Sigmoid colon (tissue), 4 donors: ENCODE results near the gene EIF3F.

Source experiments
- CTCF ChIP-seq, 4 experiments: fragments of 450-650 bp in 3 of 4; fragments of 200-600 bp in 1 of 4; IDR thresholded peaks; one replicate each; pipeline ENCODE4 v1.5.1; 2016 to 2019; ENCODE audit warnings: antibody characterized with exemption in 4 of 4, mild to moderate bottlenecking in 3 of 4, moderate library complexity in 2 of 4
- POLR2A ChIP-seq, 2 donors: fragments of 450-650 bp; IDR thresholded peaks; one replicate each; pipeline ENCODE4 v1.6.1; 2016; ENCODE audit warnings: antibody characterized with exemption in 2 of 2, mild to moderate bottlenecking in 2 of 2, moderate library complexity in 2 of 2
- POLR2AphosphoS5 ChIP-seq, 4 donors: sonication (generic); formaldehyde crosslinking; IDR thresholded peaks; one replicate each; pipeline ENCODE4 v1.6.1; 2017; ENCODE audit warnings: antibody characterized with exemption in 4 of 4

GRCh38 chr11:8009856-8010255, 22.7 kb downstream of the EIF3F start:
- TF ChIP-seq CTCF (IDR thresholded peaks at IDR 0.05) (no peak), POLR2A (IDR thresholded peaks at IDR 0.05) (no peak), POLR2AphosphoS5 (IDR thresholded peaks at IDR 0.05) (no peak)
